ENCODE measurements around the gene ZNF485.

Gene ZNF485

GRCh38 chr10:43606323-43607198 is at the start of gene ZNF485:
ZNF485 (plus strand) TSS chr10:43606438; CDS start chr10:43607051, 613 bp downstream.
- peaks cover 4% of the 10 kb centered on the region for H3K9me3 ChIP-seq (ENCODE audit: control insufficient read depth, low read length)

GRCh38 chr10:43557214-43557613 is 49.0 kb upstream of the ZNF485 start:
- H3K9me3 ChIP-seq (ENCODE audit: control insufficient read depth, low read length) = peaks cover 57% of the 10 kb centered on the region
- peaks cover 45% of the 10 kb centered on the region for H3K36me3 ChIP-seq (ENCODE audit: control insufficient read depth, insufficient read depth, low read length, severe bottlenecking)
- H3K9ac ChIP-seq (ENCODE audit: low read length) = no peak overlapping the region
- H3K27me3 ChIP-seq (replicated peaks; ENCODE audit: control insufficient read depth, insufficient read depth, low read length) = no peaks in the 10 kb centered on the region
- H3K4me1 ChIP-seq (ENCODE audit: control insufficient read depth, insufficient read depth, low read length) = no peaks in the 10 kb centered on the region
- H3K4me3 ChIP-seq (ENCODE audit: low read length) = peak overlapping the region; percentile 29
- no peak for DNase-seq (ENCODE audit: low read depth)

More at GRCh38 chr10:43606323-43607198, at the start of gene ZNF485:
- H3K27me3 ChIP-seq (replicated peaks; ENCODE audit: control insufficient read depth, insufficient read depth, low read length) = no peaks in the 10 kb centered on the region
- H3K9ac ChIP-seq (ENCODE audit: low read length) = peak within 1 kb of the TSS; percentile 80
- DNase-seq (ENCODE audit: low read depth) = peak; percentile 84
- H3K36me3 ChIP-seq (ENCODE audit: control insufficient read depth, insufficient read depth, low read length, severe bottlenecking) = peaks cover 19% of the 10 kb centered on the region
- peaks cover 4% of the 10 kb centered on the region for H3K4me1 ChIP-seq (ENCODE audit: control insufficient read depth, insufficient read depth, low read length)
- peak within 1 kb of the TSS; percentile 83 for H3K4me3 ChIP-seq (ENCODE audit: low read length)

GRCh38 chr10:43569681-43570080 is 36.6 kb upstream of the ZNF485 start:
- H3K27me3 ChIP-seq (replicated peaks; ENCODE audit: control insufficient read depth, insufficient read depth, low read length) = no peaks in the 10 kb centered on the region
- no peaks in the 10 kb centered on the region for H3K9me3 ChIP-seq (ENCODE audit: control insufficient read depth, low read length)
- peaks cover 21% of the 10 kb centered on the region for H3K36me3 ChIP-seq (ENCODE audit: control insufficient read depth, insufficient read depth, low read length, severe bottlenecking)
- DNase-seq (ENCODE audit: low read depth) = no peak
- peaks cover 12% of the 10 kb centered on the region for H3K4me1 ChIP-seq (ENCODE audit: control insufficient read depth, insufficient read depth, low read length)
- H3K4me3 ChIP-seq (ENCODE audit: low read length) = no peak overlapping the region
- no peak overlapping the region for H3K9ac ChIP-seq (ENCODE audit: low read length)

DNA sequence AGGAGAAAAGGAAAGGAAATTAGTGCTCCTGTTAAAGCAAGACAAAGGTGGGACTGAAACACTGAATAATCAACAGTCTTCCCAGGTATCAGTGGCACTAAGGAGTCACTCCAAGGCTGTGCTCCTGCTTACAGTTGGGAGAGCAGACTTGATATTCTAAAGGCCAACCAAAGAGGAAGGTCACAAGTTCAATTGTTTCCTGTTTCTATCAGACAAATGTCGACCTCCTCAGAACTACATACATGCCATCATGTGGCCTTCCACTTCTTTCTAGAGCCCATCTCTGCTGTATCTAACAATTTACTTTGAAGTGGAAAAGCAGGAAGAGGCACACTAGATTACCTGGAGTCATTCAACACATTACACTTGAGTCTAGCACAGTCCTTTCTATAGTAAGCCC is 35.3 kb upstream of the ZNF485 start:
- Histone ChIP-seq H3K36me3 (ENCODE audit: control insufficient read depth, insufficient read depth, low read length, severe bottlenecking) (peaks cover 20% of the 10 kb centered on the region), H3K9ac (ENCODE audit: low read length) (no peak overlapping the region), H3K9me3 (ENCODE audit: control insufficient read depth, low read length) (no peaks in the 10 kb centered on the region), H3K4me3 (ENCODE audit: low read length) (no peak overlapping the region), H3K4me1 (ENCODE audit: control insufficient read depth, insufficient read depth, low read length) (peaks cover 12% of the 10 kb centered on the region), H3K27me3 (replicated peaks; ENCODE audit: control insufficient read depth, insufficient read depth, low read length) (no peaks in the 10 kb centered on the region)
- DNase-seq (ENCODE audit: low read depth) = no peak

GRCh38 chr10:43573250-43574000 is 32.8 kb upstream of the ZNF485 start:
- peak; percentile 31 for DNase-seq (ENCODE audit: low read depth)
- H3K4me3 ChIP-seq (ENCODE audit: low read length) = peak overlapping the region; percentile 86
- H3K9ac ChIP-seq (ENCODE audit: low read length) = peak overlapping the region; percentile 81
- H3K36me3 ChIP-seq (ENCODE audit: control insufficient read depth, insufficient read depth, low read length, severe bottlenecking) = peaks cover 5% of the 10 kb centered on the region
- no peaks in the 10 kb centered on the region for H3K27me3 ChIP-seq (replicated peaks; ENCODE audit: control insufficient read depth, insufficient read depth, low read length)
- H3K9me3 ChIP-seq (ENCODE audit: control insufficient read depth, low read length) = no peaks in the 10 kb centered on the region
- peaks cover 12% of the 10 kb centered on the region for H3K4me1 ChIP-seq (ENCODE audit: control insufficient read depth, insufficient read depth, low read length)

DNA sequence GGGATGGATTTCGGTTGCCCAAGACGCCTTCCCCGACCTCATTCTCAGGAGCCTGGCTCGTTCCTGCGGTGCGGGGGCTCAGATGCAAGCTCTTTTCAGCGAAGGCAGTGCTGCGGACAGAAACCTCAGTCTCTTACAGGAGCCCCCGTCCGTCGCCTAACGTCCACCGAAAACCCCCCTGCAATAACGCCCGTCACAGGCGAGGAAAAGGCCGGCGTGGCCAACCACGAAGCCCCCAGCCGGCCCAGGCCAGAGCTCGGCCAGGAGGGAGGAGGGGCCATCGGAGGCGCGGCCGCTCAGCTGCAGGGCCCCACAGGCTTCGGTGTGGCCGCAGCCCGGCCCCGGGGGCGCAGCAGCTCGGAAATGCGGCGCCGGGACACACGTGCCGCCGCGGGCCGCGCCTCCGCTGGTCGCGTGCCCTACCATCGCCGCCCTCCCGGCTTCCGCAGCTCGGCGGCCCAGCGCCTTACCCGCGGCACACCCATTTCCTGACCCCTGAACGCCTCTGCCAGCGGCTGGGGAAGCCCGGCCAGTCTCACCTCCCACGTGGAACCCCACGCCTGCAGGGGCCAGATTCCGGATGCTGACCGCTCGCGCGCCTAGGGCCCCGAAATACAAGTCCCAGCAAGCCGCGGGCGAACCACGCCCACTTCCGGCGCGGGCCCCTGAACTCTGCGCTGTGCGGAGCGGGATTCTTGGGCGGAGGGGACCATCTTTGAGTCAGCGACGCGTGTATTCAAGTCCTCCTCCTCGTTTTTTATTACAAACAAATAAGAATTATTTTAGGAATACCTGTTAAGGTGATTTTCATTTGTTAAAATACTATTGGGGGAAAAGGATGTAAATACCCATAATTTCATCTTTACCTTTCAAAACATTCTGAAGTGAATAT is 32.0 kb upstream of the ZNF485 start, which contains the start of gene ZNF239:
TSS of gene ZNF239 (minus strand) at position 616 of the 892 bp plus-strand sequence. CDS start 16,537 bp downstream, outside the sequence.
- H3K27me3 ChIP-seq (replicated peaks; ENCODE audit: control insufficient read depth, insufficient read depth, low read length) = no peaks in the 10 kb centered on the region
- H3K36me3 ChIP-seq (ENCODE audit: control insufficient read depth, insufficient read depth, low read length, severe bottlenecking) = peaks cover 5% of the 10 kb centered on the region
- peak within 1 kb of the TSS; percentile 86 for H3K4me3 ChIP-seq (ENCODE audit: low read length)
- DNase-seq (ENCODE audit: low read depth) = peak; percentile 91
- peaks cover 12% of the 10 kb centered on the region for H3K4me1 ChIP-seq (ENCODE audit: control insufficient read depth, insufficient read depth, low read length)
- H3K9me3 ChIP-seq (ENCODE audit: control insufficient read depth, low read length) = no peaks in the 10 kb centered on the region
- peak within 1 kb of the TSS; percentile 81 for H3K9ac ChIP-seq (ENCODE audit: low read length)

GRCh38 chr10:43574906-43575305 is 31.3 kb upstream of the ZNF485 start:
- peaks cover 12% of the 10 kb centered on the region for H3K4me1 ChIP-seq (ENCODE audit: control insufficient read depth, insufficient read depth, low read length)
- no peaks in the 10 kb centered on the region for H3K27me3 ChIP-seq (replicated peaks; ENCODE audit: control insufficient read depth, insufficient read depth, low read length)
- H3K9ac ChIP-seq (ENCODE audit: low read length) = peak overlapping the region; percentile 81
- H3K4me3 ChIP-seq (ENCODE audit: low read length) = peak overlapping the region; percentile 86
- no peak for DNase-seq (ENCODE audit: low read depth)
- H3K9me3 ChIP-seq (ENCODE audit: control insufficient read depth, low read length) = no peaks in the 10 kb centered on the region
- peaks cover 1% of the 10 kb centered on the region for H3K36me3 ChIP-seq (ENCODE audit: control insufficient read depth, insufficient read depth, low read length, severe bottlenecking)

DNA sequence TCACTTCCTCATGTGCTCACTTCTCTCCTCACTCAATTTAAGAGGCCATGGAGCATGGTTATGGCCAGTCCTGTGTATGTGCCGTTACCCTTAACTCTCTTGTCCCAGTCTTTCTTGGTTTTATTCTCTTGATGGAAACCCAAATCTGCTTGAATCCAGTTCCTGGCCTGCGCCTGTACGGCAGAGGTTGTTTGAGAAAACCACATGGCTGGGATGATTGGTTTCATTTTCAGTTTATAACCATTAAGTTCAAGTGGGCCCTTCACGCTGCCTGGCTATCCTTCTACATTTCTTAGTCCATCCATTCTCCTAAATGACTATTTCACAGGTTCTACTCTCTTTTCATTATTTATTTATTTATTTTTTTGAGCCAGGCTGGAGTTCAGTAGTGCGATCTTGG is 30.2 kb upstream of the ZNF485 start:
- H3K4me1 ChIP-seq (ENCODE audit: control insufficient read depth, insufficient read depth, low read length) = peaks cover 12% of the 10 kb centered on the region
- no peak for DNase-seq (ENCODE audit: low read depth)
- H3K27me3 ChIP-seq (replicated peaks; ENCODE audit: control insufficient read depth, insufficient read depth, low read length) = no peaks in the 10 kb centered on the region
- H3K36me3 ChIP-seq (ENCODE audit: control insufficient read depth, insufficient read depth, low read length, severe bottlenecking) = no peaks in the 10 kb centered on the region
- no peak overlapping the region for H3K4me3 ChIP-seq (ENCODE audit: low read length)
- no peaks in the 10 kb centered on the region for H3K9me3 ChIP-seq (ENCODE audit: control insufficient read depth, low read length)
- H3K9ac ChIP-seq (ENCODE audit: low read length) = no peak overlapping the region

GRCh38 chr10:43576580-43576979 is 29.7 kb upstream of the ZNF485 start:
- no peak overlapping the region for H3K4me3 ChIP-seq (ENCODE audit: low read length)
- H3K36me3 ChIP-seq (ENCODE audit: control insufficient read depth, insufficient read depth, low read length, severe bottlenecking) = no peaks in the 10 kb centered on the region
- no peak for DNase-seq (ENCODE audit: low read depth)
- H3K9ac ChIP-seq (ENCODE audit: low read length) = no peak overlapping the region
- no peaks in the 10 kb centered on the region for H3K27me3 ChIP-seq (replicated peaks; ENCODE audit: control insufficient read depth, insufficient read depth, low read length)
- H3K4me1 ChIP-seq (ENCODE audit: control insufficient read depth, insufficient read depth, low read length) = peaks cover 12% of the 10 kb centered on the region
- no peaks in the 10 kb centered on the region for H3K9me3 ChIP-seq (ENCODE audit: control insufficient read depth, low read length)

DNA sequence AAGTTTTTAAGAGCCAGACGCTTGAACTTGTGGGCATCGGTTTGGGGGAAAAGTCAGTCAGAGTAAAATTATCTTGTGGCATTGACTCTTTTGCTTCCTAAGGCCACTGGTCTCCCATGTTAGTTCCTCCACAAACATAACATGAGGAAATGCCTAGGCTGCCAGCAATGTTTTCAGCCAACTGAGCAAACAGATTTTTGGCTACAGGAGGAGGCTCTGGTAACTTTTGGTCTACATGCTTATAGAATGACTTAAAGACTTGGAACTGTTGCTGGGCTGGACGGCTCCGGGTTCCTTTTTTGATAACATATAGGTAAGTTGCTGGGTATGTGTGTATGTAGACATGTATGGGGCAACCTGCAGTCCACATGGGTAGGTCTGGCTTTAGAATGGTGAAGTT is 22.2 kb upstream of the ZNF485 start:
- Histone ChIP-seq H3K9me3 (ENCODE audit: control insufficient read depth, low read length) (no peaks in the 10 kb centered on the region), H3K9ac (ENCODE audit: low read length) (no peak overlapping the region), H3K4me3 (ENCODE audit: low read length) (no peak overlapping the region), H3K36me3 (ENCODE audit: control insufficient read depth, insufficient read depth, low read length, severe bottlenecking) (no peaks in the 10 kb centered on the region), H3K27me3 (replicated peaks; ENCODE audit: control insufficient read depth, insufficient read depth, low read length) (no peaks in the 10 kb centered on the region), H3K4me1 (ENCODE audit: control insufficient read depth, insufficient read depth, low read length) (no peaks in the 10 kb centered on the region)
- no peak for DNase-seq (ENCODE audit: low read depth)

All from adipocyte (in vitro differentiated cells).